HG02885 (cell line): ENCODE results near the gene RND1.

Source experiments
- ATAC-seq: cut with Tn5 transposase; IDR thresholded peaks from one replicate; pipeline ENCODE4 v1.9.1; 2021; ENCODE audit warnings: mild to moderate bottlenecking; ENCODE audit not compliant: unreplicated experiment, poor library complexity

Gene RND1

GRCh38 chr12:48813465-48814261, 52.0 kb downstream of the RND1 start:
- ATAC-seq: no peak

DNA sequence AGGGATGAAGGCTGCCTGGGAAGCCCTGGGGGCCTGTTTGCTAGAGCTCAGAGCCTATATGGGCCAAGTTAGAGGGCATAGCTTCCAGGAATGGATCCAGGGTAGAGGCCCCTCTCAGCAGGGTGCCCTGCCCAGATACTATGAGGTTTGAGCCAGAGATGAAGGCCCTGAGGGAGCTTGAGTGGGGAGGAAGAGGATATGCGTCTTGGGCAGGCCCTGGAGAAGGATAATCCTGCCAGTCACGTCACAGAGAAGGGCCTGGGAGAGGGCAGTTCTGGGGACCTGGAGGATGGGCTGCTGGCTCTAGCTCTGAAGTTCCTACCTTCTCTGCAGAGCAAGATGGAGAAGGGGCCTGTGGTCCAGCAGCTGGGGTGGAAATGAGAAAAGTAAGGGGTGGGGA, 53.3 kb downstream of the RND1 start:
- no peak for ATAC-seq

- no peak for ATAC-seq
Observed at GRCh38 chr12:48811437-48812090, 54.1 kb downstream of the RND1 start.

DNA sequence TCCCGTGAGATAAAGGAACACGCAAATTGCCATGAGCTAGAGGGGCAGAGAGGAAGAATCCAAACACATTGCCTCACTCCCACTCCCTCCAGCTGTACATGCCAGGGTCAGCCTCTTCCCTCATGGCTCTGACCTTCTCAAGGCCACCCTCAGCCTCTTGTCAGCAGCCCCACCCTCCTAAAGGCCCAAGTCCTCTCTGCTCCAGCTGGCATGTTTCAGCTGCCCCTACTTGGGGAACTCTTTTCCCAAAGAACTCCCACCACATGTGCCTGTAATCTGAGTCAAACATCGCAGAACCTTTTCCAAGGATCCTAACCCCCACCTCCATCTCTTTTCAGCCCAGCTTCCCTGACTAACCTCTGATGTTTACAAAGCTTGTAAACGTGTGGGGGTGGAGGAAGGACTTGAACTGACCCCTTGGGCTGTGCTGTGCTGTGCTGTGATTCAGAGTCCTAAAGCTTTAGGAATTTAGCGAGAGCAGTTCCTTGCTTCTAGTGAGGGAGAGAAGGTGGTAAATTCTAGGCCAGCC, 54.7 kb downstream of the RND1 start:
- ATAC-seq: no peak

DNA sequence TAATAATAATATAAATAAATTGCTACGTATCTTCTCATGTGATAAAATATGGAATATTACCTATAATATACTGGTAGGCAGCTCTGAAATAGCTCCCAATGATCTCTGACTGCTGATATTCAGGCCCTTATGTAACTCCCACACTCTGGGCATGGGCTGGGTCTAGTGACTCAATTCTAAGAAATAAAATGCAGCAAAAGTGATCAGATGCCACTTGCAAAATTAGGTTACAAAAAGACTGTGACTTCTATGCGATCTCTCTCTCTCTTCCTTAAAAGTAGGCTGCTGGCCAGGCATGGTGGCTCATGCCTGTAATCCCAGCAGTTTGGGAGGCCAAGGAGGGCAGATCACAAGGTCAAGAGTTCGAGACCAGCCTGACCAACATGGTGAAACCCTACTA, 57.7 kb downstream of the RND1 start:
- ATAC-seq: no peak
